Ascending aorta (tissue), 2 donors: ENCODE measurements around the gene GMEB2. TPM values are rescaled to one million over a fixed set of nuclear protein-coding genes. Genes with fewer than 3 reads are reported as not detected.

Source experiments
- DNase-seq, 2 donors: peaks; one replicate each; pipeline ENCODE4 v3.0.0-alpha.2; 2019; ENCODE audit warnings: low spot score in 2 of 2
- H3K27ac ChIP-seq, 2 donors: fragments of 200-600 bp; sonication (generic); one replicate each; pipeline ENCODE4 v1.5.1; 2016 to 2017; ENCODE audit warnings: mild to moderate bottlenecking in 1 of 2
- H3K27me3 ChIP-seq: fragments of 200-600 bp; sonication (generic); one replicate; pipeline ENCODE4 v1.5.1; 2017
- H3K36me3 ChIP-seq, 2 donors: fragments of 200-600 bp; sonication (generic); one replicate each; pipeline ENCODE4 v1.5.1; 2016
- H3K4me1 ChIP-seq, 2 donors: fragments of 200-600 bp; sonication (generic); one replicate each; pipeline ENCODE4 v1.5.1; 2016 to 2017; ENCODE audit warnings: mild to moderate bottlenecking in 1 of 2
- H3K4me3 ChIP-seq, 2 donors: fragments of 200-600 bp; sonication (generic); one replicate each; pipeline ENCODE4 v1.5.1; 2016 to 2017; ENCODE audit warnings: mild to moderate bottlenecking in 1 of 2
- H3K9me3 ChIP-seq, 2 donors: fragments of 200-600 bp; sonication (generic); one replicate each; pipeline ENCODE4 v1.5.1; 2016
- intact Hi-C: fragments of 100-400 bp; cut with DNase I; formaldehyde crosslinking; loops from one replicate; pipeline ENCODE4 v1.15.1; 2023
- total RNA-seq: library from RNA; depleted of rRNA; stranded (reverse); fragments of >200 nt; gene quantifications from one replicate; pipeline ENCODE4 v1.1.0, GENCODE V29; 2016
- TF ChIP-seq, protein P1 (sequence below), 3 experiments: fragments of 200-600 bp in 2 of 3; fragments of 450-650 bp in 1 of 3; sonication (generic) in 2 of 3; IDR thresholded peaks; one replicate each; pipeline ENCODE4 v1.5.1; 2016 to 2019; ENCODE audit warnings: antibody characterized with exemption in 3 of 3, mild to moderate bottlenecking in 1 of 3, moderate library complexity in 1 of 3

Gene GMEB2
- total RNA-seq, 1 donor from 2014 or later = 14.0 TPM

DNA sequence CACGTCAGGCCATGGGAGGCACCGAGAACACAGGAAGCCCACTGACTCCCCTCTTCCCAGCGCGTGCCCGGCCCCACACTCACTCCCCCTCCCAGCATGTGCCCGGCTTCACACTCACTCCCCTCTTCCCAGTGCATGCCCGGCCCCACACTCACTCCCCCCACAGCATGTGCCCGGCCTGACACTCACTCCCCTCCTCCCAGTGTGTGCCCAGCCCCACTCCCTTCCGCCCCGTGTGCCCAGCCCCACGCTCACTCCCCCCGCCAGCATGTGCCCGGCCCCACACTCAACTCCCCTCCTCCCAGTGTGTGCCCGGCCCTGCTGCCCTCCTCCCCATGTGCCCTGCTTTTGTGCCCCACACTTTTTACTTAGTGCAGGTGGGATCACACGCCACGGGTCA, 41.0 kb upstream of the GMEB2 start:
- Histone ChIP-seq H3K9me3 (no peaks in the 10 kb centered on the region), H3K4me3 (no peak overlapping the region), H3K27me3 (no peaks in the 10 kb centered on the region), H3K27ac (no peak overlapping the region), H3K36me3 (peaks cover 52 to 53% of the 10 kb centered on the region in 2 donors), H3K4me1 (no peaks in the 10 kb centered on the region)
- TF ChIP-seq, protein P1, sequence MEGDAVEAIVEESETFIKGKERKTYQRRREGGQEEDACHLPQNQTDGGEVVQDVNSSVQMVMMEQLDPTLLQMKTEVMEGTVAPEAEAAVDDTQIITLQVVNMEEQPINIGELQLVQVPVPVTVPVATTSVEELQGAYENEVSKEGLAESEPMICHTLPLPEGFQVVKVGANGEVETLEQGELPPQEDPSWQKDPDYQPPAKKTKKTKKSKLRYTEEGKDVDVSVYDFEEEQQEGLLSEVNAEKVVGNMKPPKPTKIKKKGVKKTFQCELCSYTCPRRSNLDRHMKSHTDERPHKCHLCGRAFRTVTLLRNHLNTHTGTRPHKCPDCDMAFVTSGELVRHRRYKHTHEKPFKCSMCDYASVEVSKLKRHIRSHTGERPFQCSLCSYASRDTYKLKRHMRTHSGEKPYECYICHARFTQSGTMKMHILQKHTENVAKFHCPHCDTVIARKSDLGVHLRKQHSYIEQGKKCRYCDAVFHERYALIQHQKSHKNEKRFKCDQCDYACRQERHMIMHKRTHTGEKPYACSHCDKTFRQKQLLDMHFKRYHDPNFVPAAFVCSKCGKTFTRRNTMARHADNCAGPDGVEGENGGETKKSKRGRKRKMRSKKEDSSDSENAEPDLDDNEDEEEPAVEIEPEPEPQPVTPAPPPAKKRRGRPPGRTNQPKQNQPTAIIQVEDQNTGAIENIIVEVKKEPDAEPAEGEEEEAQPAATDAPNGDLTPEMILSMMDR (IDR thresholded peaks at IDR 0.05) = no peak
- intact Hi-C loops = no loop called here
- no peak for DNase-seq

DNA sequence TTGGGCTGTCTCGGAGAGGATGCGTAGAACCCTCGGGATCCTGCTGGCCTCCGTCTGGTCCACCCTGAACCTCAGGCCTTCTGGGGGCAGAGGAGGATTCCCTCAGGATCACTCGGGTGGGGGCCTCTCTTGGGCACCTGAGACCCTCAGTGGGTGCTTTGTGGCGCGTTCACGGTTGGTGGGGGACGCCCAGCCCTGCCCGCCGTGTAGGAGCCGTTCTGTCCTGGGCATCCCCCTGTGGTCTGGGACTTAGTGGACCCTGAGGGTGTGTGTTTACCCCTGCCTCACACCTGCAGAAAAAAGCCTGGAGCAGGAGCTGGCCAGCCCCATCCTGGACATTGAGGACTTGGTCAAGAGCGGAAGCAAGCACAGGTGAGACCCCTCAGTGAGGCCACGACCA, 38.8 kb upstream of the GMEB2 start:
- TF ChIP-seq, protein P1 (IDR thresholded peaks at IDR 0.05) = no peak
- intact Hi-C loops = no loop called here
- Histone ChIP-seq H3K4me3 (no peak overlapping the region), H3K27ac (no peak overlapping the region), H3K4me1 (no peaks in the 10 kb centered on the region), H3K27me3 (no peaks in the 10 kb centered on the region), H3K9me3 (no peaks in the 10 kb centered on the region), H3K36me3 (peaks cover 47 to 65% of the 10 kb centered on the region in 2 donors)
- DNase-seq = no peak

DNA sequence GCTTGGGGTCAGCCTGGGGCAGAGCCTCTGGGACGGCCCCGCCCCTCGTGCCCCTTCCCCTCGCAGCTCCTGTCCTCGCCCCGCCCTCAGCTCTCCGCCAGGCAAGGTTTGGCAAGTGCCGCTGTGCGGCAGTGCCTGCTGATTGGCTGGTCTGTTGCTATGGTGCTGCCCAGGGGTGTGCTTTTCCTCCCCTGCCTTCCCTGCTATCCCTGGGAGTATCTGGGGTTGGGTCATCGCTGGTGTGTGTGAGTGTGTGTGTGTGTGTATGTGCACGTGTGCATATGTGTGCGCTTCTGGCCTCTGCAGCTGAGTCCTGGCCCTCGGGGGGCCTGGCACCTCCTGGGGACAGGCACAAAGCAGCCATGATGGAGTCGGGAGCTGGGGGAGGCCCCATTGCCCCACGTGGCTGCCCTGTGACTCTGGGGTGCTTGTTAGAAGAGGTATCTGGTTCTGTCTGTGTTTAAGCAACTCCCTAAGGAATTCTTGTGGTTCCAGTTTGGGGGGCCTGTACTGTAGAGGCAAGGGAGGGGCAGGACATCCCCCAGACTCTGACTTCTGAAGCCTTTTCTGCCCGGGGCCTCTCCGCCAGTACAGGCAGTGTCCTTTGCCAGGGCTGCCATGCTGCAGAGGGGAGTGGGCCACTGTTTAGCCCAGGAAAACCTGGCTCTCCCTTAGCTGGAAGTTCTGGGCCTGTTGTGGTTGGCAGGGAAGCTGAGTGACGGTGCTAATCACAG, 38.1 kb upstream of the GMEB2 start:
- Histone ChIP-seq H3K4me3 (no peak overlapping the region), H3K4me1 (no peaks in the 10 kb centered on the region), H3K36me3 (peaks cover 47 to 66% of the 10 kb centered on the region in 2 donors), H3K9me3 (no peaks in the 10 kb centered on the region), H3K27me3 (no peaks in the 10 kb centered on the region), H3K27ac (no peak overlapping the region)
- intact Hi-C loops = loop anchor here (5.0 kb wide), 1 partner anchor 32 kb away; the partner anchor contains the start of gene TNFRSF6B
- TF ChIP-seq, protein P1 (IDR thresholded peaks at IDR 0.05) = no peak
- no peak for DNase-seq

DNA sequence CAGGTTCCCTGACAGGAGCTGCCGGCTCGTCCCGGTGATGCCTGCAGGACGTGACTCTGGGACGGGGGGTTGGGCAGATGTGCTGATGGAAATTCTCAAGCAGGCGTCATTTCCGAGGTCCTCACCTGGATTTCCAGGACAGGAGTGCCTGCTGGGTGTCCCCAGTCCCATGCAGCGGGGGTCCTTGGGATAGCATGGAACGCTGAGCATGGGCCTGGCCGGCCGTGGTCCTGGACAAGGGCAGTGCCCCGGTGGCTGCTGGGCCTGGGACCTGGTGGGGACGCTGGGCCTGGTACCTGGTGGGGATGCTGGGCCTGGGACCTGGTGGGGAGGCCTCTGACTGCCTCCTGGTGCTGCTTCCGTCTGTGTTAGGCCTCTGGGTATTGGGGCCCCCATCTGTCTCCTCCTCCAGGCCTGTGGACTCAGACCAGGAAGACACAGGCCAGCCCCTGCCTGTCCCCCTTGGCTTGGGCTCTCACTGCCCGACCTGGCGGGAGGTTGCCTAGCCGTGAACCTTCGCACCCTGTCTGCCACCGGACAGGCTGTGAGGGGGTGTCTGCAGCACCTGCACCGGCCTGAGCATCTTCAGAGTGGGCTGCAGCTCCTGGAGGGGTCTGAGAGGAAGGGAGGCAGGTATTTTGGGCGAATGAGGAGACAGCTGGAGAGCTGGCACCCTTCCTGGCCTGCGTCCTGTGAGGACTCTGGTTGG, 37.4 kb upstream of the GMEB2 start:
- intact Hi-C loops = loop anchor here (5.0 kb wide), 1 partner anchor 33 kb away; the partner anchor contains the start of gene TNFRSF6B
- peaks cover 3% of the 10 kb centered on the region in 2 donors for H3K4me1 ChIP-seq
- H3K36me3 ChIP-seq = peaks cover 46 to 66% of the 10 kb centered on the region in 2 donors
- H3K4me3 ChIP-seq = no peak overlapping the region
- H3K9me3 ChIP-seq = no peaks in the 10 kb centered on the region
- H3K27me3 ChIP-seq = no peaks in the 10 kb centered on the region
- TF ChIP-seq, protein P1 (IDR thresholded peaks at IDR 0.05) = no peak
- no peak overlapping the region for H3K27ac ChIP-seq
- no peak for DNase-seq

DNA sequence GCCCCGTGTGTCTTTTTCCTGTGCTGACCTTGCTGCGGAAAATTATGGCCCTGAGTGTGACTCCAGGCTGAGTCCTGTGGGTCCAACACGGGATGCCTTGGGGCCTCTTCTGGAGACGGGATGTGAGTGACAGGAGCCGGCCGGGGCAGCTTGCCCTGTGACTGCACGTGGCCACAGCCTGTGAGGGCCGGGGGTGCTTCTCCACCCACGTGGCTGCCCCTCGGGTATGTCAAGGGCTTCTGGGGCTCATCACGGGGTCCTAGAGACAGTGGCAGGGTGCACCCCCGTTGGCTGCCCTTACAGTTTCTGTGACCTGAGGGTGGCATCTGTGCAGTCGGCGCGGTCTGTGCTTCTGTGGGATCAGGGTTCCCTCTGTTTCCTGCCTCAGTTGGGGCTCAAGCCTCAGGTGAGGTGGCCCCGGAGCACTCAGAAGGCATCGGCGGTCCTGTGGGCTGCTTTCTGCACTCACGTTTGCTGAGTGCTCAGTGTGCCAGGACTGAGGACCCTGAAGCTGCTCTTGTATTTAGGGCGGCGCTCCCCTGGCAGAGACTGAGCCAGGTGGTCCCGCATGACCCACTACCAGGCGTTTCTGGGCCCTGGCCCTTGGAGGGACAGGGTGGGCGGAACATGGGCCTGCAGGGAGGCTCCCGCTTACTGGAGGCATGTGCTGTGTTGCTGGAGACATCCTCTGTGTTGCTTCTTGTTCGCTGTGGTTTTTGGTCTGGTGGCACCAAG, 36.6 kb upstream of the GMEB2 start:
- peaks cover 4 to 6% of the 10 kb centered on the region in 2 donors for H3K4me1 ChIP-seq

More for the DNA sequence above, 36.6 kb upstream of the GMEB2 start:
- DNase-seq = no peak
- Histone ChIP-seq H3K27ac (no peak overlapping the region), H3K27me3 (no peaks in the 10 kb centered on the region), H3K4me3 (no peak overlapping the region), H3K9me3 (no peaks in the 10 kb centered on the region), H3K36me3 (peaks cover 38 to 58% of the 10 kb centered on the region in 2 donors)
- intact Hi-C loops = loop anchor here (5.0 kb wide), 1 partner anchor 34 kb away; the partner anchor contains the start of gene TNFRSF6B
- TF ChIP-seq, protein P1 (IDR thresholded peaks at IDR 0.05) = no peak
